ENCODE measurements around the gene IDI1.

DNA sequence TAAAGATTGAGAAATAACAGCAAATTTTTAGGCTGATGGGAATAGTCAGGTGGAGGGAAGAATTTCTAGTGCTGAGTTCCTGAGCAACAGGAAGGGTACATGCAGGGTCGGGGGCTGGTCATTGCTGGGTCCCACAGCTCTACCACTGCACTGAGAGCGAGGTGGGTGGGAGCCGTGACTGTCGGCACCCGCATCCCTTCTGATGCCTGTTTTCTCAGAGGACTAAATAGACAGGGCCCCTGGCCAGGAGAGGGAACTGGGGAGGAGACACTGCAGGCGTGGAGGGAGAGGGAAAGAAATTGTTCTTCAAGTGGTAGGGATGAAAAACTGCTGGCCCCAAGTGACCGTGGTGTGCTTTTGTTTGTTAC lies 53.4 kb downstream of the IDI1 start:
- TF ChIP-seq, protein P1, sequence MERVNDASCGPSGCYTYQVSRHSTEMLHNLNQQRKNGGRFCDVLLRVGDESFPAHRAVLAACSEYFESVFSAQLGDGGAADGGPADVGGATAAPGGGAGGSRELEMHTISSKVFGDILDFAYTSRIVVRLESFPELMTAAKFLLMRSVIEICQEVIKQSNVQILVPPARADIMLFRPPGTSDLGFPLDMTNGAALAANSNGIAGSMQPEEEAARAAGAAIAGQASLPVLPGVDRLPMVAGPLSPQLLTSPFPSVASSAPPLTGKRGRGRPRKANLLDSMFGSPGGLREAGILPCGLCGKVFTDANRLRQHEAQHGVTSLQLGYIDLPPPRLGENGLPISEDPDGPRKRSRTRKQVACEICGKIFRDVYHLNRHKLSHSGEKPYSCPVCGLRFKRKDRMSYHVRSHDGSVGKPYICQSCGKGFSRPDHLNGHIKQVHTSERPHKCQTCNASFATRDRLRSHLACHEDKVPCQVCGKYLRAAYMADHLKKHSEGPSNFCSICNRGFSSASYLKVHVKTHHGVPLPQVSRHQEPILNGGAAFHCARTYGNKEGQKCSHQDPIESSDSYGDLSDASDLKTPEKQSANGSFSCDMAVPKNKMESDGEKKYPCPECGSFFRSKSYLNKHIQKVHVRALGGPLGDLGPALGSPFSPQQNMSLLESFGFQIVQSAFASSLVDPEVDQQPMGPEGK (CRISPR knock-in tag; IDR thresholded peaks at IDR 0.05; ENCODE audit: borderline replicate concordance), result no peak
- no peak for TF ChIP-seq CREB5 (CRISPR knock-in tag; IDR thresholded peaks at IDR 0.05; ENCODE audit: low read depth)
- TF ChIP-seq ZFP30 (CRISPR knock-in tag; IDR thresholded peaks at IDR 0.05), result no peak
- TF ChIP-seq ZNF565 (CRISPR knock-in tag; conservative IDR thresholded peaks at IDR 0.05; ENCODE audit: low read depth), result no peak
- no peak for TF ChIP-seq ZFP3 (CRISPR knock-in tag; IDR thresholded peaks at IDR 0.05)
- TF ChIP-seq, protein P2, sequence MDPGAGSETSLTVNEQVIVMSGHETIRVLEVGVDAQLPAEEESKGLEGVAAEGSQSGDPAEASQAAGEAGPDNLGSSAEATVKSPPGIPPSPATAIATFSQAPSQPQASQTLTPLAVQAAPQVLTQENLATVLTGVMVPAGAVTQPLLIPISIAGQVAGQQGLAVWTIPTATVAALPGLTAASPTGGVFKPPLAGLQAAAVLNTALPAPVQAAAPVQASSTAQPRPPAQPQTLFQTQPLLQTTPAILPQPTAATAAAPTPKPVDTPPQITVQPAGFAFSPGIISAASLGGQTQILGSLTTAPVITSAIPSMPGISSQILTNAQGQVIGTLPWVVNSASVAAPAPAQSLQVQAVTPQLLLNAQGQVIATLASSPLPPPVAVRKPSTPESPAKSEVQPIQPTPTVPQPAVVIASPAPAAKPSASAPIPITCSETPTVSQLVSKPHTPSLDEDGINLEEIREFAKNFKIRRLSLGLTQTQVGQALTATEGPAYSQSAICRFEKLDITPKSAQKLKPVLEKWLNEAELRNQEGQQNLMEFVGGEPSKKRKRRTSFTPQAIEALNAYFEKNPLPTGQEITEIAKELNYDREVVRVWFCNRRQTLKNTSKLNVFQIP (CRISPR knock-in tag; IDR thresholded peaks at IDR 0.05; ENCODE audit: borderline replicate concordance, low read depth), result no peak
- no peak for TF ChIP-seq OSR1 (CRISPR knock-in tag; IDR thresholded peaks at IDR 0.05)
- TF ChIP-seq GLIS3 (CRISPR knock-in tag; IDR thresholded peaks at IDR 0.05), result no peak
- TF ChIP-seq PPARA (CRISPR knock-in tag; IDR thresholded peaks at IDR 0.05; ENCODE audit: borderline replicate concordance), result no peak
- TF ChIP-seq ZC3H10 (CRISPR knock-in tag; IDR thresholded peaks at IDR 0.05), result no peak

Measured in SK-N-SH treated with all-trans-retinoic acid at 6 μM for 48 hours (cell line).